ENCODE results near the gene PANX2. TPM values are rescaled to one million over a fixed set of nuclear protein-coding genes. Genes with fewer than 3 reads are reported as not detected.
A peak's percentile ranks its signal among the peaks of the same experiment; 100 is the strongest.

PANX2 gene
- total RNA-seq, 2 donors from 2014 or later, result 0.67 to 1.7 TPM

GRCh38 chr22:50207383-50208140 is 37.0 kb downstream of the PANX2 start:
- no peak overlapping the region for H3K4me3 ChIP-seq
- DNase-seq (ENCODE audit: low spot score), result no peak
- peaks cover 0 to 33% of the 10 kb centered on the region in 2 donors for H3K4me1 ChIP-seq
- peaks cover 29% of the 10 kb centered on the region for H3K36me3 ChIP-seq
- H3K27ac ChIP-seq, result peak overlapping the region; percentile 76 to 79
- H3K9me3 ChIP-seq, result no peaks in the 10 kb centered on the region
- no peaks in the 10 kb centered on the region for H3K27me3 ChIP-seq
- no peak for TF ChIP-seq CTCF (IDR thresholded peaks at IDR 0.05)

- H3K27ac ChIP-seq, result no peak overlapping the region
- H3K27me3 ChIP-seq, result no peaks in the 10 kb centered on the region
- H3K36me3 ChIP-seq, result peaks cover 37% of the 10 kb centered on the region
- no peak overlapping the region for H3K4me3 ChIP-seq
- TF ChIP-seq CTCF (IDR thresholded peaks at IDR 0.05), result no peak
- H3K9me3 ChIP-seq, result no peaks in the 10 kb centered on the region
- no peak for DNase-seq (ENCODE audit: low spot score)
- H3K4me1 ChIP-seq, result peaks cover 0 to 33% of the 10 kb centered on the region in 2 donors
Observed at GRCh38 chr22:50208430-50208938, 38.0 kb downstream of the PANX2 start.

- no peak for TF ChIP-seq CTCF (IDR thresholded peaks at IDR 0.05)
- Histone ChIP-seq H3K4me1 (peaks cover 0 to 33% of the 10 kb centered on the region in 2 donors), H3K9me3 (no peaks in the 10 kb centered on the region), H3K4me3 (no peak overlapping the region), H3K27me3 (no peaks in the 10 kb centered on the region), H3K27ac (no peak overlapping the region), H3K36me3 (peaks cover 43% of the 10 kb centered on the region)
- no peak for DNase-seq (ENCODE audit: low spot score)
Observed at GRCh38 chr22:50208939-50209892, 38.7 kb downstream of the PANX2 start.

GRCh38 chr22:50209893-50210292 is 39.4 kb downstream of the PANX2 start:
- Histone ChIP-seq H3K27ac (no peak overlapping the region), H3K4me1 (peaks cover 0 to 33% of the 10 kb centered on the region in 2 donors), H3K4me3 (no peak overlapping the region), H3K9me3 (no peaks in the 10 kb centered on the region), H3K36me3 (peaks cover 47% of the 10 kb centered on the region), H3K27me3 (no peaks in the 10 kb centered on the region)
- TF ChIP-seq CTCF (IDR thresholded peaks at IDR 0.05), result peak; percentile 70 to 93
- no peak for DNase-seq (ENCODE audit: low spot score)

DNA sequence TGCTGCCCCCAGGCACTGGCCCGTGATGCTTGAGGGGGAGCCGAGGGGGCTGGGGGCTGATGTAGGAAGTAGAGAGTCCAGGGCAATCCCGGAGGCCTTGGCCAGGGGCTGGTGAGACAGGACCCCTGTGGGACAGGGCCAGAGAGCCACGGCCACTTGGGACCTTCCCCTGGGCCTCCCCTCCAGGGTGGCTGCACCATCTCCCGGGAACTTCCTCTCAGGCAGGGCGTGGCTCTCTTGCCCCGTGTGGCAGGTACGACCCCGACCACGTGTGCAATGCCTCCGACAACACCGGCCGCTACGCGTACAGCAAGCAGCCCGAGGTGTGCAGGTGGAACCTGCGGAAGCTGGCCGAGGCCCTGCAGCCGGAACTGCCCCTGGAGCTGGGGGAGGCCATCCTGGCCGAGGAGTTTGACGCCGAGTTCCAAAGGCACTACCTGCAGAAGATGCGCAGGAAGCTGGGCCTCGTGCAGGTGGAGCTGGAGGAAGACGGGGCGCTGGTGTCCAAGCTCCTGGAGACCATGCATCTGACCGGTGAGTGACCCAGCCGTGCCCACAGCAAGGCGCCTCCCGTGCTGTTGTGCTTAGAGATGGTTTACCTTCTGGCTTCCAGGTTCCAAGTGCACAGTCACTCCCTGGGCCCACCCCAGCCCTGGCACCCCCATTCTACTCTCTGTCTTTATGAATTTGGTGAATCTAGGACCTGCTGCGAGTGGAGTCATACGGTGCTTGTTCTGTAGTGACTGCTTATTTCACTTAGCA is 40.0 kb downstream of the PANX2 start:
- Histone ChIP-seq H3K9me3 (no peaks in the 10 kb centered on the region), H3K27me3 (no peaks in the 10 kb centered on the region), H3K27ac (no peak overlapping the region), H3K4me3 (no peak overlapping the region), H3K4me1 (peaks cover 0 to 33% of the 10 kb centered on the region in 2 donors), H3K36me3 (peaks cover 53% of the 10 kb centered on the region)
- DNase-seq (ENCODE audit: low spot score), result no peak
- no peak for TF ChIP-seq CTCF (IDR thresholded peaks at IDR 0.05)

Data from right atrium auricular region (tissue), 2 donors.